ENCODE measurements around the gene USP36. TPM values are rescaled to one million over a fixed set of nuclear protein-coding genes. Genes with fewer than 3 reads are reported as not detected.

Gene USP36
- total RNA-seq, 1 experiment from 2014 or later: 74.0 TPM

- H3K9me3 Mint-ChIP-seq: no peaks in the 10 kb centered on the region
- no peaks in the 10 kb centered on the region for H3K36me3 Mint-ChIP-seq
- ChIA-PET POLR2A (interaction anchor here (0.5 to 0.7 kb wide), 3 partner anchors 8 to 255 kb away, joined by 3 to 8 read pairs (median 5); no protein-coding TSS in a partner anchor), CTCF (interaction anchor here (1.0 to 2.1 kb wide), 11 partner anchors 10 to 249 kb away, joined by 3 to 12 read pairs (median 5); no protein-coding TSS in a partner anchor)
- no peak for DNase-seq (ENCODE audit: low spot score)
- peaks cover 33% of the 10 kb centered on the region for H3K4me1 Mint-ChIP-seq
- TF ChIP-seq MXD4 (CRISPR knock-in tag; IDR thresholded peaks at IDR 0.05; ENCODE audit: borderline replicate concordance): no peak
- TF ChIP-seq GABPB1 (CRISPR knock-in tag; IDR thresholded peaks at IDR 0.05): peak; percentile 23; the same call in 1 of the 2 replicates
- no peaks in the 10 kb centered on the region for H3K27me3 Mint-ChIP-seq (ENCODE audit: low read depth)
- H3K4me3 Mint-ChIP-seq: peak overlapping the region; percentile 18; the same call in 1 of the 2 replicates
- peak overlapping the region; percentile 88 for H3K27ac Mint-ChIP-seq
- peak; percentile 58 for ATAC-seq
Observed at GRCh38 chr17:78746263-78746948, 94.2 kb downstream of the USP36 start.

Other genes starting within 250 kb of the USP36 start
- gene CYTH1, start 58.5 kb downstream of the USP36 start, total RNA-seq (2021): 15.1 to 20.0 TPM (median 15.8 TPM) in 3 replicates
- gene CEP295NL, start 62.4 kb upstream of the USP36 start, total RNA-seq (2021): 0.61 to 0.89 TPM (median 0.89 TPM) in 3 replicates
- 36.9 to 39.3 TPM (median 37.1 TPM) in 3 replicates for gene TIMP2, start 84.6 kb upstream of the USP36 start, total RNA-seq (2021)
- 57.9 to 88.6 TPM (median 86.9 TPM) in 3 replicates for gene LGALS3BP, start 139.1 kb upstream of the USP36 start, total RNA-seq (2021)
- 34.1 to 39.7 TPM (median 35.1 TPM) in 3 replicates for gene CANT1, start 168.9 kb upstream of the USP36 start, total RNA-seq (2021)
- 1.5 to 2.7 TPM (median 1.7 TPM) in 3 replicates for gene C1QTNF1, start 183.4 kb upstream of the USP36 start, total RNA-seq (2021)
- gene ENGASE, start 234.0 kb upstream of the USP36 start, total RNA-seq (2021): 40.0 to 47.5 TPM (median 41.6 TPM) in 3 replicates